ENCODE results near the gene CYP21A2.
A peak's percentile ranks its signal among the peaks of the same experiment; 100 is the strongest.

Gene CYP21A2

DNA sequence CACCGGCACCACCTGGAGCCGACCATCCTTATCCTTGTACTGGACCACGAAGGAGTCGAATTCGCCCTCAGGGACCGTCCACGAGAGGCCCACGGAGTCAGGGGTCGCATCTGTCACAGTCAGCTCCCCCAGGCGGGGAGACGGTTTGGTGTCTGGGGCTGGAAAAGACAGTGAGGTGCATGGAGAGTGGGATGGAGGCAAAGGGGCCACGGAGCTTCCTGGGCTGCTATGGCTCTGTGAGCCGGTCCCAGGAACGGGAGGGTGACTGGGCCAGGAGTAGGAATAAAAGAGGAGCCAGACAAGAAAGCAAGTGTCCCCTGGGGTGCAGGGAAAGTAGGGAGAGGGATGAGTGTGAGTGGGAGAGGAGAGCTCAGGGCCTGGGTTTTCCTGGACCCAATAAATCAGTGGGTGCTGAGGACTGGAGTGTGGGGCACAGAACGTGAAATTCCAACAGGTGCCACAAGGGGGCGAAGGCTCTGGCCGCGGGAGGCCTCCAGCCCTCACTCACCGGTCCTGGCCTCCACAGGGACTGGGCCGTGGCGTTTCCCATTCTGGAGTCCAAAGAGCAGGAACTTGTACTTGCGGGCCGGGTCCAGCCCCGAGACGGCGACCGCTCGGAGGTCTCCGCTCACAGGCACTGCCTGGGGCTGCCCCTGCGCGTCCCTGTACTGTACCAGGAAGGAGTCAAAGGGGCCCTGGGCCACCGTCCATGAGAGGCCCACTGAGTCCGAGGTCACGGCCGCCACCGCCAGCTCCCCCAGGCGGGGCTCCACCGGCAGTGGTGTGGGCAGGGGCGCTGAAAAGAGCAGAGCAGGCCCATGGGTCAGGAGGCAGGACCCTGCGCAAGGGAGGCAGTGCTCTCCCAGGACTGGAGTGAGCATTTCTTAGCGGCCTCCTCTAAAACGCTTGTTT is 9.9 kb downstream of the CYP21A2 start:
- TF ChIP-seq, protein P1, sequence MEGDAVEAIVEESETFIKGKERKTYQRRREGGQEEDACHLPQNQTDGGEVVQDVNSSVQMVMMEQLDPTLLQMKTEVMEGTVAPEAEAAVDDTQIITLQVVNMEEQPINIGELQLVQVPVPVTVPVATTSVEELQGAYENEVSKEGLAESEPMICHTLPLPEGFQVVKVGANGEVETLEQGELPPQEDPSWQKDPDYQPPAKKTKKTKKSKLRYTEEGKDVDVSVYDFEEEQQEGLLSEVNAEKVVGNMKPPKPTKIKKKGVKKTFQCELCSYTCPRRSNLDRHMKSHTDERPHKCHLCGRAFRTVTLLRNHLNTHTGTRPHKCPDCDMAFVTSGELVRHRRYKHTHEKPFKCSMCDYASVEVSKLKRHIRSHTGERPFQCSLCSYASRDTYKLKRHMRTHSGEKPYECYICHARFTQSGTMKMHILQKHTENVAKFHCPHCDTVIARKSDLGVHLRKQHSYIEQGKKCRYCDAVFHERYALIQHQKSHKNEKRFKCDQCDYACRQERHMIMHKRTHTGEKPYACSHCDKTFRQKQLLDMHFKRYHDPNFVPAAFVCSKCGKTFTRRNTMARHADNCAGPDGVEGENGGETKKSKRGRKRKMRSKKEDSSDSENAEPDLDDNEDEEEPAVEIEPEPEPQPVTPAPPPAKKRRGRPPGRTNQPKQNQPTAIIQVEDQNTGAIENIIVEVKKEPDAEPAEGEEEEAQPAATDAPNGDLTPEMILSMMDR (IDR thresholded peaks at IDR 0.05): peak; percentile 78

DNA sequence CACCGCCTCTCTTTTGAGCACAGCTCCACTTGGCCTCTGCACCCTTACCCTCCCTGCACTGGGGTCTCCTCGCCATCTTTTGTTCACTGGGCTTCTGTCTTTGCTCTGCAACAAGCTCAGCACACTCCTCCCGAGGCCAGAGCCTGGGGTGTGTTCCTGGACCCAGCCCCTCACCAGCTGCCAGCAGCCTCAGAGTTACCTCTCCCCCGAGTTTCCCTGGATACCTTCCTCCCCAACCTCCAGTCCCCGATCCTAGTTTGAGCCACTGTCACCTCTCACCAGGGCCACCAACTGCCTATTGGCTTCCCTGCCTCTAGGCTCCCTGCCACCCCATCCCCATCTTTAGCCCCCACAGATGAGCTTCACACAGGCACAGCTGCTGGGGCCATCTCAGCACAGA is 12.3 kb downstream of the CYP21A2 start:
- TF ChIP-seq, protein P1 (IDR thresholded peaks at IDR 0.05): no peak

DNA sequence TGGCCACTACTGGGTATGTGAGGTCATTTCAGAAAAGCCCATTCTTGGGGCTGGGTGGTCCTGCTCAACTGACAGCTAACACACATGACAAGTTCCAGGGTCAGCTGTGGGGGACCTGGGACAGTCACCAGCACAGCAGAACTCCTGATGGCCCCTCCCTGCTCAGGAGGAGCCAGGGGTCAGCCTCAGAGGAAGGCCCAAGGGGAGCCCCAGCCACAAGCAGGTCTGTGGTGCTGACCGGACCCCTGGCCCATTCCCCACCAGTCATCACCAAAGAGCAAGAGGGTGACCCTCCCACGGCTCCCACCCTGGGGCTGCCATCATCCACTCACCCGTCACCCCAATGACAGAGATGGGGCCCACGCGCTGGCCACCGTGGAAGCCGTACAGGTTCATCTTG is 18.0 kb downstream of the CYP21A2 start:
- TF ChIP-seq, protein P1 (IDR thresholded peaks at IDR 0.05): no peak

DNA sequence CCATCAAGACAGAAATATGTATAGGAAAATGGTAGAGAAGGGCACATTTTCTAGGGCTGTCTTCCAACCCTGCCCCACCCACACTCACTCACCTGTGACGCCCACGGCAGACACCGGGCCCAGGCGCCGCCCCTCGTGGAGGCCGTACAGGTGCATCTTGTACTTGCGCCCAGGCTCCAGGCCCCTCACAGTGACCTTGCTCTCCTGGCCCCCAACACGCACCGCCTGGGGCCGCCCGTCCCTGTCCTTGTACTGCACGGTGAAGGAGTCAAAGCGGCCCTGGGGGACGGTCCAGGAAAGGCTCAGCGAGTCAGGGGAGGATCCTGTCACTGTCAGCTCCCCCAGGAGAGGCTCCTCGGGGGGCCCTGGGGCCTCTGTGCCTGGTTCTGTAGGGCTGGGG is 19.8 kb downstream of the CYP21A2 start:
- TF ChIP-seq, protein P1 (IDR thresholded peaks at IDR 0.05): no peak

DNA sequence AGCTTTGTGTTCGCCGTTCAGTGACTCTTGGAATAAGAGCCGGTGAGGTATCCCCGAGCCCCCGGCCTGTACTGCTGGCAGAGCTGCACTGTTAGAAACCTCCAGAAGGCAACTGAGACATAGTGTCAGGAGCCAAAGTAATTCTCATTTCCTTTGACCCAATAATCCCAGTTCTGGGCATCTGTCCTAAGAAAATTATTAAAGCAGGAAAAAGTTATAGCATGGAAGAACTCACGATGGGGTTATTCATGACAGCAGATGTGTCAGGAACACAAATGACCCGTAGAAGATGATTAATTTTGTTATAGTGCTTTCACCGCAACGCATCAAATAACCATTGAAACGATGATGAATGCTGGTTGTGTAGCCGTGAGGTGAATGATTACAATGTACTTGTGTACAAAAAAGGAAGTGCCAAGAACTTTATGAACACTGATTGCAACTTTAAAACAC is 20.3 kb downstream of the CYP21A2 start:
- TF ChIP-seq, protein P1 (IDR thresholded peaks at IDR 0.05): no peak

DNA sequence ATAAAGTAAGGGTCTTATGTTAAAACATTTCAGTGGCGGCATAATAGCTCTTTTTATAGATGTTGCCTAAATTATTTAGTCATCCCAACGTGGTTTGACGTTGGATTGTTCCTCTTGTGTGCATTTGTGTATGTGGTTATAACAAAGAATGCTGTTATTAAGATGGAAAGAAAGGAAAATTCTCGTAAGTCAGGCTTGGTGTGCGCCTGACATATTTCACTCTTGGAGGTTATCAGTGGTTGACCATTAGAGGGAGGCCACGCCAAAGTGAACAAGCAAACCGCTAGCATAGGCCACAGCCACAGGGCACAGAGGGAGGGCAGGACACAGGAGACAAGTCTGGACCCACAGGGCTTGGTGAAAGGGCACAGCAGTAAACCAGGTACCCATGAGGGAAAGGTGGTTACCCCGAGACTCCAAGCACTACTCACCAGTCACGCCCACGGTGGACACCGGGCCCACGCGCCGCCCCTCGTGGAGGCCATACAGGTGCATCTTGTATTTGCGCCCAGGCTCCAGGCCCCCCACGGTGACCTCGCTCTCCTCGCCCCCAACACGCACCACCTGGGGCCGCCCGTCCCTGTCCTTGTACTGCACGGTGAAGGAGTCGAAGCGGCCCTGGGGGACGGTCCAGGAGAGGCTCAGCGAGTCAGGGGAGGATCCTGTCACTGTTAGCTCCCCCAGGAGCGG is 22.9 kb downstream of the CYP21A2 start:
- TF ChIP-seq, protein P1 (IDR thresholded peaks at IDR 0.05): no peak

DNA sequence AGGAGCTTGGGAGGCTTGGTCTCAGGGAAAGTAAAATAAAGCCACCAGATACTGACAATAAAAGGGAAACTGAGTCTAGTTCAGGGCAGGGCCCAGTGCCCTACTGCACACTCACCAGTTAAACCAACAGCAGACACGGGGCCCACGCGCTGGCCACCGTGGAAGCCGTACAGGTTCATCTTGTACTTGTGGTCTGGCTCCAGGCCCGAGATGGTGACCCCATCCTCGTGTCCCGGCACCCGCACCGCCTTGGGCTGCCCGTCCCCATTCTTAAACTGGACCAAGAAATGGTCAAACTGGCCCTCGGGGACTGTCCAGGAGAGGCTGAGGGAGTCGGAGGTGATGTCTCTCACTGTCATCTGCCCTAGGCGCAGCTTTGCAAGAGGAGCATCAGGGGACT is 26.5 kb downstream of the CYP21A2 start:
- TF ChIP-seq, protein P1 (IDR thresholded peaks at IDR 0.05): no peak

All from LNCAP (cell line).